RKO (cell line): ENCODE data around the gene ANK3.

ENCODE experiments used
- DNase-seq: peaks from one replicate; pipeline ENCODE4 v3.0.0-alpha.2; 2016; ENCODE audit warnings: low spot score

ANK3 gene

DNA sequence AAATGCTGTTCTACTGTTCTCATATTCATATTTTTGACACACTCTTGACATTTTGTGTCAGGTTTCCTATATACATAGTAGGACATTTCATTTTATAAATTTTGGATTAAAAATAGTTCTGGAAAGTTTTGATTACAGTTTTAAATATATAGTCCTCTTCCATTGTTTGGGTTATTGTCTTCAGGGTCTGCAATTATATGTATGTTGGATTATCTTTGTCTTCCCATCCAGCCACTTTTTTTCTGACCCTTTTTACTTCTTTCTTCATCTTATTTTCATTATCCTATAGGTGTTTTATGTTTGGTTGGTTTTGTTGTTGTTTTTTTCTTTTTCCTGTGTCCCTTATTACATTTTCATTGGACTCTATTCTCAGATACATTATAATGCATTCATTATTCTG lies 412.2 kb downstream of the ANK3 start:
- DNase-seq = no peak

DNA sequence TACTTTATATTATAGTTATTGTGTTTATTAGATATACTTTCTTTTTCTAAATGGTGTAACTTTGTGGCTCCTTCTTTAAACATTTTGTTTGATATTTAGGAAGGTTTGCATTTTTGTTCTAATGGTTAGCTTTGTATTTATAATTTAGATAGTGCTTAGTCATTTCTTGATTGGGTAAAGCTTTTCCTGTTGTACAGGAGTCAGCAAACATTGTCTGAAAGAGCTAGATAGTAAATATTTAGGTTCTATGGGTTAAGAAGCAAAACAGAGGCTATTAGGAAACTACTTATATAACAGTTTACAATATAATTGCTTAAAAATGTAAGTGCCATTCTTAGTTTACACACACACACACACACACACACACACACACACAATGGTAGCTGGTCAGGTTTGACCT lies 412.8 kb downstream of the ANK3 start:
- DNase-seq = no peak
